ENCODE measurements around the gene FARS2. TPM values are rescaled to one million over a fixed set of nuclear protein-coding genes. Genes with fewer than 3 reads are reported as not detected.

FARS2 gene
- polyA plus RNA-seq, 1 experiment = 17.9 TPM

GRCh38 chr6:5266423-5266822, 5.1 kb downstream of the FARS2 start:
- DNase-seq (ENCODE audit: low read depth) = no peak
- CTCF ChIA-PET = interaction anchor here (0.7 to 1.6 kb wide), 5 partner anchors 9 to 123 kb away, joined by 3 to 7 read pairs (median 3); no protein-coding TSS in a partner anchor

GRCh38 chr6:5270093-5270680, 8.9 kb downstream of the FARS2 start:
- H3K4me3 ChIP-seq (ENCODE audit: low read depth, low read length) = no peak overlapping the region
- no peak for TF ChIP-seq CTCF (IDR thresholded peaks at IDR 0.05; ENCODE audit: insufficient read depth, low read depth, low read length)
- CTCF ChIA-PET = no interaction called here
- no peaks in the 10 kb centered on the region for H3K27me3 ChIP-seq (ENCODE audit: control insufficient read depth, insufficient read depth, low read length)
- no peaks in the 10 kb centered on the region for H3K36me3 ChIP-seq (ENCODE audit: control insufficient read depth, insufficient read depth, low read length)
- no peak for DNase-seq (ENCODE audit: low read depth)
- POLR2A ChIA-PET = no interaction called here

More at GRCh38 chr6:5266423-5266822, 5.1 kb downstream of the FARS2 start:
- no peaks in the 10 kb centered on the region for H3K36me3 ChIP-seq (ENCODE audit: control insufficient read depth, insufficient read depth, low read length)
- POLR2A ChIA-PET = no interaction called here
- no peak for TF ChIP-seq CTCF (IDR thresholded peaks at IDR 0.05; ENCODE audit: insufficient read depth, low read depth, low read length)
- no peak overlapping the region for H3K4me3 ChIP-seq (ENCODE audit: low read depth, low read length)
- no peaks in the 10 kb centered on the region for H3K27me3 ChIP-seq (ENCODE audit: control insufficient read depth, insufficient read depth, low read length)

GRCh38 chr6:5271926-5272325, 10.6 kb downstream of the FARS2 start:
- POLR2A ChIA-PET = no interaction called here
- no peaks in the 10 kb centered on the region for H3K27me3 ChIP-seq (ENCODE audit: control insufficient read depth, insufficient read depth, low read length)
- TF ChIP-seq CTCF (IDR thresholded peaks at IDR 0.05; ENCODE audit: insufficient read depth, low read depth, low read length) = no peak
- DNase-seq (ENCODE audit: low read depth) = no peak
- H3K36me3 ChIP-seq (ENCODE audit: control insufficient read depth, insufficient read depth, low read length) = no peaks in the 10 kb centered on the region
- no peak overlapping the region for H3K4me3 ChIP-seq (ENCODE audit: low read depth, low read length)
- CTCF ChIA-PET = no interaction called here

GRCh38 chr6:5274231-5274630, 12.9 kb downstream of the FARS2 start:
- Histone ChIP-seq H3K27me3 (ENCODE audit: control insufficient read depth, insufficient read depth, low read length) (no peaks in the 10 kb centered on the region), H3K36me3 (ENCODE audit: control insufficient read depth, insufficient read depth, low read length) (no peaks in the 10 kb centered on the region), H3K4me3 (ENCODE audit: low read depth, low read length) (no peak overlapping the region)
- POLR2A ChIA-PET = no interaction called here
- no peak for TF ChIP-seq CTCF (IDR thresholded peaks at IDR 0.05; ENCODE audit: insufficient read depth, low read depth, low read length)
- CTCF ChIA-PET = interaction anchor here (0.6 to 1.3 kb wide), 2 partner anchors 130 to 1143 kb away, joined by 3 to 6 read pairs; no protein-coding TSS in a partner anchor
- no peak for DNase-seq (ENCODE audit: low read depth)

GRCh38 chr6:5275497-5275896, 14.2 kb downstream of the FARS2 start:
- TF ChIP-seq CTCF (IDR thresholded peaks at IDR 0.05; ENCODE audit: insufficient read depth, low read depth, low read length) = no peak
- ChIA-PET POLR2A (no interaction called here), CTCF (interaction anchor here (1.3 to 1.8 kb wide), 3 partner anchors 9 to 132 kb away, joined by 3 to 6 read pairs (median 6); no protein-coding TSS in a partner anchor)
- H3K36me3 ChIP-seq (ENCODE audit: control insufficient read depth, insufficient read depth, low read length) = no peaks in the 10 kb centered on the region
- no peak overlapping the region for H3K4me3 ChIP-seq (ENCODE audit: low read depth, low read length)
- no peak for DNase-seq (ENCODE audit: low read depth)
- no peaks in the 10 kb centered on the region for H3K27me3 ChIP-seq (ENCODE audit: control insufficient read depth, insufficient read depth, low read length)
